KG1 (cell line): ENCODE data around the gene PPP1R27.
A peak's percentile ranks its signal among the peaks of the same experiment; 100 is the strongest.

Source experiments
- DNase-seq: peaks from one replicate; lab custom pipeline; 2025; lab: John Stamatoyannopoulos, UW

Gene PPP1R27

DNA sequence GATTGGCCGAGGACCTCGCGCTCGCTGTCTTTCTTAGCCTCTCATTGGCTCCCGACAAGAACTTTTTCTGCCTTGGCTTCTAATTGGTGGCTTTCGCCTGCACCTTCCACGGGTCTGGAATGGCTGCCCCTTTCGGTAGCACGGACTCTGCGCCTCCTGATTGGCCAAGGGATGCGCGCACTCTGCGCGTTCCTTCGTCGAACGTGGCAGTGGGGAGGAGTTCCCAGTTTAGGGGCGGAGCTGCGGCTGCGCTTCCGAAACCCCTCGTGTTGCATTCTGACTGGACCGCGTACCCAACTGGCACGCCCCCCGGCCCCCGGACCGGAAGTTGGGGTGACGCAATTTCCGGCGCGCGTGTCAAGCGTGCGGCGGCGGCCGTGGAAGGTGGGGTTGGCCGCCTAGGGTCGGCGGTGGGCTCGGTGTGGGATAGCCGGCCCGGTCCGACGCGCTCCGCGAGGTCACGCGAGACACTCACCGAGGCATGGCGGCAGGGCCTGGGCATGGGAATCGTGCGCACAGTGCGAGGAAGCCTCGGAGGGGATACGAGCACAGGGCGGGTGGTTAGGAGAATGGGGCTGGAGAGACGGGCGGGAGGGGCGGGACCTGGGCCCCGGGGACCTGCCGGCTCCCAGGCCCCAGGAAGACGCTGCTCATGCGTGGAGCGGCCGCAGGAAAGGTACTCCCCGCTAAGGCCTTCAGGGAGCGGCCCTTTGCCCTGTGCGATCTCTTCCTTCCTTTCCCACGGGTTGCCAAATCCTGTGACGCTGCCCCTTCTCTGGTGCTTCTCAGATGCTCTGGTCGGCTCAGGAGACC is 26.1 kb upstream of the PPP1R27 start:
- DNase-seq = peak; percentile 99

DNA sequence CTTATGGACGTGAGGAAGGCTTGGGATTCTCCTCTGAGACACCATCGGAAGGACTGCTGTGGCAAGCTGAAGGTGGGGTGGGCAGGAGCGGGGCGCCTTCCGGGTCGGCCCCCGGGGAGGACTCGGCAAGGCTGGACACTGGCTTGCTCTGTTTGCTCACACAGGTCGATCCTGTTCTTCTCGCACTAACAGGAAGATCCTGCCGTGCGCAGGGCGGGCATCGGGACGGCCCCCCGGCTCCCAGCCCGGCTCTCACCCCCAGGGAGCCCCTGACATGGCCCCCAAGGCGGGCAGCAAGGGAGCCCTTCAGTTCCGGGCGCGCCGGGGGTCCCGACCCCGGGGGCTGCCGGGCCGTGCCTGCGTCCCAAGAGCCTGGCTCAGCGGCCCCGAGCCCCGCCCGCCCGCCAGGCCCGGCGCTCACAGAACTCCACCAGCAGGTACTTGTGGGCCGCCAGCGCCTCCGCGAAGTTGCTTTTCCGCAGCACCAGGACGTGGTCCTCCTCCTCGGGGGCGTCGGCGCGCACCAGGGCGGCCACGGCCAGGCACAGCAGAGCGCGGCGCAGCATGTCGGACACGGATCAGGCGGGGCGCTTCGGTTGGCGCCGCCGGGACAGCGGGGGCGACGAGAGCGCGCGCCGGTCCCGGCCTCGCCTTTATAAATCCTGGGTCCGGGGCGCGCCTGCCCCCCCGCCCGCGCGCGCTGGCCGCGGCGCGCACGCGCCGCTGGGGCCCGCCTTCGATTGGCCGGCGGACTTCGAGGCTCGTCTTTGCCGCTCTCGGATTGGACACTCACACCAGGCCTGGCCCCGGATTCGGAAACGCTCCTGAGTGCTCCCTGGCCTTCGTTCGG is 25.3 kb upstream of the PPP1R27 start, which contains the start of gene P4HB:
TSS of gene P4HB (minus strand) at position 630 of the 850 bp plus-strand sequence. CDS start at position 566, 64 bp downstream.
- no peak for DNase-seq

DNA sequence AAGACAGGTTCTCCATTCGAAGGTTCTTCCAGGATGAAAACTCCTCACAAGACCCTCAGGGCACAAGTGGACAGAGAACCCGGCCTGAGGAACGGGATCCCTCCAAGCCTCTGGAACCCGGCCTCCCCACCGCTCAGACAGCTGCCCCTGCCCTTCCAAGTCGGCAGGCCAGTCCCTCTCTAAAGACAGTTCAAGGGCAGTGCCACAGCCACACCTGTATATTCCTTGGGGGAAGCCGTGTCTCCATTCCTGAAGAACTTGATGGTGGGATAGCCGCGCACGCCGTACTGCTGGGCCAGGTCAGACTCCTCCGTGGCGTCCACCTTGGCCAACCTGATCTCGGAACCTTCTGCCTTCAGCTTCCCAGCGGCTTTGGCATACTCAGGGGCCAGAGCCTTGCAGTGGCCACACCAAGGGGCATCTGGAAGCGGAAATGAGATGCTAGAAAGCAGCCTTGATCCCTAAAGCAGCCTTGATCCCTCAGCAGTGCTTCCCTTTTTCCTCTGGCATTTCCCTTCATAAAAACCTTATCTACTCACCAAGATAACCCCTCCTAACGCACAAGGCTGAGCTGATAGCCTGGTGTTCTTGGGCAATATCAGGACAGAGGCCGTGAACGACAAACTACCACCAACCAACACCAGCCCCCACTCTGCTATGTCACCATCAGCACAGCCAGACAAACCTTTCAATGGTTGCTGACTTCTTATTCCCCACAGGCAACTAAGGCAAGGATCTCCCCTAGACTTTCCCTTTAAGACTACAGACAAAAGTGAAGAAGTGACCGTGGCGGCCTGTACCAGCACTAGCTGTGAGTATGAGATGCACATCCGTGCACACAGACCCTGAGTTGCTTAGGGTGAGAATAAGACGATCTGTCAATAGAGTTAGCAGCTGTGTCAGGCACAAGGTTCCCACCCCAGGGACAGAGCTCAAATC is 24.4 kb upstream of the PPP1R27 start:
- DNase-seq = no peak

DNA sequence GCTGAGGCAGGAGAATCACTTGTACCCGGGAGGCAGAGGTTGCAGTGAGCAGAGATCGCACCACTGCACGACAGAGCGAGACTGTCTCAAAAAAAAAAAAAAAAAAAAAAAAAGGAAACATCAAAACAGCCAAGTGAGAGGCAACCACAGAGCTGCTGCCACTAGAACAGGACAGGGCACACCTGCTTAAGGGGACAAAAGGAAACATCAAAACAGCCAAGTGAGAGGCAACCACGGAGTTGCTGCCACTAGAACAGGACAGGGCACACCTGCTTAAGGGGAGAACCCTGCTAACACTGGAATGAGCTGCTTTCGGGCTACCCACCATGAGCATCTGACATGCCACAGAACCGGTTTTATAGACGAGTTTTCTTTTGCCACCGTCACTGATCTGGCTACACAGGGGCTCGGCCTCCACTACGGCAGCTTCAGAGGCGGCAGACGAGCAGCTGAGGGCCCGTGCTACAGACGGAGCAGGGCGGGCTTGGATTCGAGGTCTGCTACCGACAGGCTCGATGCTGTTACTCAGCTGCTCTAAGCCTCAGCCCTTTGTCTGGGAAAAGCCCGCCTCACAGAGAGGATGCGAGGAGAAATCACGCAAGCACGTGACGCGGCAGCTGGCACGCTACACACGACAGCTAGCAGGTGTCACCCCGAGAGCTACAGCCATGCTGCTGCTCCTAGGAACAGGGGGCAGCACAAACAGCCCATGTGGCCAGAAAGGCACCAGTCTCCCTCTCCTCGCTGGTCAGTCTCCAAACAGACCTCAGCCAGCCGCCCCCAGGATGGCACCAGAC is 23.5 kb upstream of the PPP1R27 start:
- DNase-seq = no peak

DNA sequence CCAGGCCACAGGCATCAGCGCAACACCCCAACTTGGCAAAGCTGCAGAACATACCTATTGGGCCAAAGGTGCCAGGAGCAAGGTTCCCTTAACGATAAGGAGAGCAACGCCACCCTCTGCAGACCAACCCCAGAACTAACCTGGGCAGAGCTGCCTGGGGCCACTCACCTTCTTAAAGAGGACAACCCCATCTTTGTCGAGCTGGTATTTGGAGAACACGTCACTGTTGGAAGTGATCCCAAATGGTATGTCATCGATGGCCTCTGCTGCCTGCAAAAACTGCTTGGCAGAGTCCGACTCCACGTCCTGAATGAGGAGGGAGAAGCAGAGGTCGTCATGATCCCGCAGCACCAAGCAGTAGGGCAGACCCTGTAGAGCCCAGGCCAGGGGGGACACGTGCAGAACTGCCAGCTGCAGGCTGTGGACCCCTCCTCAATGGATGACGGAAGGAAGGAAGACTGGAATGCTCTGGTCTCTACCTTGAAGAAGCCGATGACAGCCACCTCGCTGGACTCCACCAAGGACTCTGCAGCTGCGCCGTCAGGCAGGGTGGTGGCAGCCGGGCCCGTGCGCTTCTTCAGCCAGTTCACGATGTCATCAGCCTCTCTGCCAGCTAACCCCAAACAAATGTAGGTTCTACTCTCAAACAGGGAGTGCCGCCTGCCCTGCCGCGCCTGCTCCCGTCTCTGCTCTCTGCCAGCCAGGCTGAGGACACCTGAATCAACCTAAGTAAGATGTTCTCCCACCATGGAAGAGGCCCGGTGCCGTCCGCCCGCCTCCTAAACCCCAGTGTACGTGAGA is 20.3 kb upstream of the PPP1R27 start:
- DNase-seq = no peak

DNA sequence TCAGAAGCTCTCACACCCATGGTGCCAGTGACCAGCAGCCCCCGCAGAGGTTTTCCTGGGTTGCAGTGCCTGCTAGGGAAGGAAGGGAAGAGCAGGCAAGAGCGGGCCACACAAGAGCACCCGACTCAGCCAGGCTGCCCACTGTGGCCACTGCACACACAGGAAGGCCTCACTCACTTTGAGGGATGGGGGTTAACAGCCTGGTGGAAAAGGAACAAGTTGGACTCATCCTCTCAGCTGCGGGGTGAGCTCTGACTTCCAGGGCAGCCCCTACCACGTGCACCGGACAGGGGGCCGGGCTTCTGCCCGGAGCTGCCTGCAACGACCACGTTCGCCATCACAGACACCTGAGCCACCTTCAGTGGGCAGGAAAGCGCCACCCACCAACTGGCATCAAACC is 17.4 kb upstream of the PPP1R27 start:
- DNase-seq = no peak

DNA sequence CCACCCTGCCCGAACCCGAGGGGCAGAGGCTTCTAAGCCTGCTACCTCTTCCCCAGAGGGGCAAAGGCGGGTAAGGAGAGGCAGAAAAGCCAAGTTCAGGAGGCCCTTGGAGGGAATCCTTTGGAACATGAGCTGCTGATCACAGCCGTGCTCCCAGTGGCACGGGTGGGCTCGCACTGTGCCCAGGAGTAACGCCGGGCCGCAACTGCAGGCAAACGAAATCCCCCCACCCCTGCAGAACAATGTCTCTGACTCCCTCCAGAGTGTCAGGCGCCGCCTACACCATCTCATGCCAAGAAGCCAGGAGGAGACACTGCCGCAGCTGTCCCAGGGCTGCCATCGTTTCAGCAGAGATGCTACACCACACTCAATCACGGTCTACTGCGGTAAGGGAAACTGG is 16.6 kb upstream of the PPP1R27 start:
- DNase-seq = no peak

DNA sequence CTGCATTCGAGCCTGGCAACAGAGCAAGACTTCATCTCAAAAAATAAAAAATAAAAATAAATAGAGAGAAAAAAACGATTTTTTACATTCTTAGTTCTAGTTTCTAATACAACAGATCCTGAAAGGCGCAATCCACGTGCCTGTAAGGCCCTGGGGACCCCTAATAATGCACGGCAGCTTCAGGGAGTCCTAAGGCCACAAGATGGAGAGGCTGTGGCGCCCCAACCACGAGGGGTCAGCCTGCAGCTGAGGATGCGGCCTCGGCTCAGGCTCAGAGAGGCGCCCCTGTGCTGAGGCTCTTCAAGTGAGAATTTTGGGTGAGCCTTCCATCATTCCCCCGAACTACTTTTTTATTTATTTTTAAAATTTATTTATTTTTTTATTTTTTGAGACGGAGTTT is 14.6 kb upstream of the PPP1R27 start:
- no peak for DNase-seq

DNA sequence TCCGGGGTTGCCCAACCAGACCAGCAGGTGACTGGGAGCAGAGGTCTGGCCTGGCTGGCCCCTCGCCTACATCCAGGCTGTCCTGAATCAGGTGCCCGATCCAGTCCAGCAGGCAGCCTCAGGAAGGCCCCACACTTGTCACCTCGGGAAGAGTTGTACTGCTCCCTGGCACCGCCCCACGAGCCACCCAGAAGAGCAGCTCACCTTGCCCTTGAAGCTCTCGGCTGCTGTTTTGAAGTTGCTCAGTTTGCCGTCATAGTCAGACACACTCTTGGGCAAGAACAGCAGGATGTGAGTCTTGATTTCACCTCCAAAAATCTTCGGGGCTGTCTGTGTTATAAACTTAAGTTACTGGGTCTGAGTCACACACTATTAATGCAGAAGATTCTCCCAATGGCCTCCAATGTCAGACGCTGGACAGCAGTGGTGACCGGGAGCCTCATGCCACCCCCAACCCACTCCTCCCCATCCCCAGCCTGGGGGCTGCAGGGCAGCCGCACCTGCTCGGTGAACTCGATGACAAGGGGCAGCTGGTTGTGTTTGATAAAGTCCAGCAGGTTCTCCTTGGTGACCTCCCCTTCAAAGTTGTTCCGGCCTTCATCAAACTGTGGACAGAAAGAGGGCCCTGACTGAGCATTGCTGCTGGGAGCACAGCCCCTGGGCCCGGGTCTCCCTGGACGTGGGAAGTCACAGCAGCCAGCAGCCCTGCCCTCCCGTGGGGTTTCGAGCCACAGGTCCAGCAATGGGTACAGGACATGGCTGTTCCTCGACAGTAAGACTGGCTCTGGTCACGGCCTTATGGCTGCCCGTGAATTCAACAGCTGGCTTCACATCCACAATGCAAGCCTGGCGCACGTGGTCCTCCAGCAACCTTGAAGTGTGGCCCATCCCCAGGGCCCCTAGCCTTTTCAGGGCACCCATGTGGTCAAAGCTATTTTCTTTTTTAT is 12.2 kb upstream of the PPP1R27 start:
- no peak for DNase-seq

DNA sequence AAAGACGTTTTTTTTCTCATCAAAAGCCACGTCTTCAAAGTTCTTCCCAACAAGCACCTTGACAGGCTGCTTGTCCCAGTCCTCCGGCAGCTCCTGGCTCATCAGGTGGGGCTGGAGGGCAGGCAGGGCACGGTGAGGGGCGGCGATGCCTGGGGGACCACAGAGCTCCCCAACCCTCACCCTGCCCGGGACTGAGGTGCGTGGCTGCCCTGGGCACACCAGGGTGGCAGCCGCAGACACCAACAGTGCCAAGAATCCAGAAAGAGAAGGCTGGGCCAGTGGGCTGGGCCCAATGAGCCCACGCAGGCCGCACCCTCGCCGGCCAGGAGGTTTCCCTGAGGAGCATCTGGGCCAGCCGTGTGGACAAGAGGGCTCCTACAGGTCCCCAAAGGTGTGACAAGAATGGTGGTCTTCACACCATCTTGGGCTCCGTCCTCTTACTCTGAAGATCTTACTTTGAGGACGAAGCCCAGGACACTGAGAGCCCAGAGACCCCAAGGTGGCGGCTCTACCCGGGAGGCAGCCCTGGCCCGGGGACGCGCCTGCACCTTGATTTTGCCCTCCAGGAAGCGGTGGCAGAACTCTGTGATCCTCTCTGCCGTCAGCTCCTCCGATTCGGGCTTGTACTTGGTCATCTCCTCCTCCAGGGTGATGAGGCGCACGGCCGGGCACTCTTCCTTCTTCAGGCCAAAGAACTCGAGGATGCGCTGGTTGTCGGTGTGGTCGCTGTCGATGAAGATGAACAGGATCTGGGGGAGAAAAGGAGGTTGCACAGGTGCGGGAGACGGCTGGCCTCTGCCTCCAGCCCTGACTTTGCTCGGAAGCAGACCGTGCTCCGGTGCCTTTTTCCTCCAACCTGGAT is 11.3 kb upstream of the PPP1R27 start:
- no peak for DNase-seq

DNA sequence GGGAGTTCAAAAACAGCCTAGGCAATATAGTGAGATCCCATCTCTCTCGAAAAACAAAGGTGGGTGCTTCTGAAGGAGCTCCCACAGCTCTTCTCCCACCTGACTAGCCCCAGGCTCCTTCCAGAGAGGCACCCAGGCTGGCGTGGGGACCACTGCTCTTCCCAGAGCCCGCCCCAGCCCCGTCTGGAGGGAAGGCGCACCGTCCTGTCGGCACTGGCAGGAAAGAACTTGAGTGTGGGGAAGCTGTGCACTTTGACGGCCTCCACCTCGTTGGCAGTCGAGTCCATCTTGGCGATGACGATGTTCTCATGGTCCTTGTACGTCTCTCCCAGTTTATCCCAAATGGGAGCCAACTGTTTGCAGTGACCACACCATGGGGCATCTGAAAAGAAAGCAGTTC is 10.5 kb upstream of the PPP1R27 start:
- no peak for DNase-seq

DNA sequence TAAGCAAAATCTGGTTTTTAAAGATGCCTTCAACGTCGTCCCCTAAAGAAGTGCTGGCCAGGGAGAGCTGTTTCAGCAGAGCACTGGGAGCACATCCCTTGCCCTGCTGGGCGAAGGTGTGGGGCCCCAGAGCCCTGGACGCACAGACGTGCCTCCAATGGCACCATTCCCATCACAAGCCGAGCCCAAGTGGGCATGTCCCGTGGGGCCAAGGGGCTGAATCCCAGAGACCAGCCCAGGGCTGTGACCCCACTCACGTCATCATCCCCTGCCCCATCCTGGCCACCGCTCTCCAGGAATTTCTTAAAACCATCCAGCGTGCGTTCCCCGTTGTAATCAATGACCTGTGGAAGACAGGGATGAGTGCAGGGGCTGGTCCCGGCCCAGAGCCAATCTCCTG is 10.0 kb upstream of the PPP1R27 start:
- DNase-seq = no peak

DNA sequence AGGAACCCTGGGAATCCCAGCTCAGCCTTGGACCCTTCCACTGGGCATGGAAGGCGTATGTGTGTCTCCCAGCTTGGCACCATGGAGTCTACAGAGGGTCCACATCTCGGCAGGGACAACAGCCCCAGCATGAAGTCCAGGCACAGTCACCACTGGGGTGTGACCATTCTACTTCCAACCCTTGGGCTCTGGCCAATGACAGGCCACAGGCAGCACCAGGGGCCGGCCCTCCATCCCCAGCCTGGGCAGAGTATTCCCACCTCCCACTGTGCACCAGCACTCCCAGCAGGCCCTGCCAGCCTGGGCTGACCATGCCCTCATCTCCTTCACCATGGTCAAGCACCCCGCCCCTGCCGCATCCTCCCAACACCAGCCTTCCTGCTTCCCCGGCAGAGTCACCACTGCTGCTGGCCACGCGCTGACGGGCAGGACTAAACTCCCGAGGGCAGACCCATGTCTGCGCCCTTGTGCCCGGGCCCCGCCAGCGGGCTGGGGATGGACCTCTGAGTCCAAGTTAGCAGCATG is 9.5 kb upstream of the PPP1R27 start:
- no peak for DNase-seq

DNA sequence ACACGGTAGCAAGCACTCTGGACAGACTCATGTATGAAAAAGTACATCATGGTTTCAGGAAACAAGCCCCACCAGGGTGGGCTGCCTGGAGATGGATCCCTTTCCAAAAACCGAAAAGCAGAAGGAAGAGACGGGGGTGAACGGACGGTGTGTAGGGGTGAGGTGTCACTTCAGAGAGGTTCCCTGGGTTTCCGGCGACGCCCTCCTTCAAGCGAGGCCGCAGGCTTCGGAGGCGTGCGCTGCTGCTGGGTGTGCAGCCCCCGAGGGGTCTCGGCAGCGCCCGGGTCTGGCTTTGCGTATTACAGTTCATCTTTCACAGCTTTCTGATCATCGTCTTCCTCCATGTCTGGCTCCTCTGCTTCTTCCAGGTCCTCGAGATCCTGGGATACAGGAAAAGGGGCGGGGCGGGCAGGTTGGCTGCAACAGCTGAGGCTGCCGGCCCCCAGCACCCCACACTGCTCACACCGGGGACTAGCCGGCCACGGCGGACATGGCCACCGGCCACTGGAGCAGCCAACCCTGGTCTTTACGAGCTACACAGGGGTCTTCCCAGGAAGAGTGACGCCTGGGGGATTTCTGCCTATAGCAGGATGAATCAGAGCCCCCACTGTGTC is 9.0 kb upstream of the PPP1R27 start:
- DNase-seq = no peak

DNA sequence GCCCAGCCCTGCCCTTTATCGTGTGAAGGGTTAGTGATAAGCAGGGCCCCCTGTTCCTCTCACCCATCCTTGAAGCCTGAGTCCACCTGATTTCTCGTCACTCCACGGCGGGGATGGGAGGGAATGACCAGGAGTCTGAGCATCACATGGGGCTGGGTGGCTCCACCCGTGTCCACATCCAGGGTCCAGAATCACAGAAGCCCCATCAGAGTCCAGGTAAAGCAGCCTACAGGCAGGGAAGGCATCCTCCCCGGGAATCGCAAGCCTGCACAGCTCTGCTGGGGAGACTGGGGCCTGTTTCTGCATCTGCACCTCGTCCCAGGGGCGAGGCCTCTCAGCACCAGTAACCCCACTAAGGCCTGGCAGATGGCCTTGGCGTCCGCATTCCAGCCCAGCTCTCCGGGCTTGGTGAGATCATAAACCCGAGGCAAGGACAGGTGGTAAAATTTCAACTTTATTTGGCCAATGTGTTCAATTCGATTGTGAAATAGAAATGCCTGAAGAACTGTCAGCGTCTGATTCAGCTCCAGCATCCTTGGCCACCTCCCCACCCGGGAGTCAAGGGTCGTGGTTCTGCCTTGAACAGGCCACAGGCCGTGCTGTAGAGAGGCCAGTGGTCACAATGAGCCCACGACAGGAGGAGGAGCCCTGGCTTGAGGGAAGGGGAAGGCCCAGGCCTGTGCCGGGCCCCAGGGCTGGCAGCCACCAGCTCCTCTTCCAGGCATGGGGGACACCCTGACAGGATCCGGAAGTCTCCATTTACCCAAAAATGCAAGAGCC is 8.1 kb upstream of the PPP1R27 start:
- no peak for DNase-seq

DNA sequence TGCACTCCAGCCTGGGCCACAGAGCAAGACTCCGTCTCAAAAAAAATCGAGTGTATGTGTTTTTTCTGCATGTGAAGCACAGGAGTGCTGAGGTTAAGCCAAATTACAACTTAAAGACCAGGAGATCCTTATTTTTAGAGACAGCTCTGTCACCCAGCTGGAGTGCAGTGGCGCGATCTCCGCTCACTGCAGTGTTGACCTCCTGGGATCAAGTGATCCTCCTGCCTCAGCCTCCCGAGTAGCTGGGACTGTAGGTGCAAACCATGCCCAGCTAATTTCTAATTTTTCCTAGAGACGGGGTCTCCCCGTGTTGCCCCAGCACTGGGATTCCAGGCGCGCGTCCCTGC is 7.5 kb upstream of the PPP1R27 start:
- DNase-seq = no peak

DNA sequence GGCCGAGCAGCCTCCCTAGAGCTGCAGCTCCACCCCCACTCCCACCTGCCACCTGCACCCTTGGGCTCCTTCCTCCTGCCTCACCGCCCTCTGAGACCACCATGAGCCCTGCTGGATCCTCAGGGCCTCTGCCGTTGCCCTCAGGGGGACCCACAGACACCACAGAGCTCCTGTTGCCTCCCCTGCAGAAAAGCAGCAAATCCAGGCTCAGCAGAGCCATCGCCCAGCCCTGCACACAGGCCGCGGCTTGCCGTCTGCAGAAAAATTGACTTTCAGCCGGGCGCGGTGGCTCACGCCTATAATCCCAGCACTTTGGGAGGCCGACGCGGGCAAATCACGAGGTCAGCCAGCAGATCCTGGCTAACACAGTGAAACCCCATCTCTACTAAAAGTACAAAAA is 7.0 kb upstream of the PPP1R27 start:
- DNase-seq = no peak
